ENCODE data around the gene STC2.

STC2 gene

GRCh38 chr5:173268750-173269432 is 59.3 kb downstream of the STC2 start:
- no peak for DNase-seq (ENCODE audit: low spot score)

GRCh38 chr5:173265433-173265832 is 62.8 kb downstream of the STC2 start:
- no peak for DNase-seq (ENCODE audit: low spot score)
